ENCODE results near the gene AFAP1L2. TPM values are rescaled to one million over a fixed set of nuclear protein-coding genes. Genes with fewer than 3 reads are reported as not detected.
"Not testable (repeated sequence)": the region's sequence is repeated elsewhere in the genome, so short reads cannot be mapped to it uniquely, and the experiment has no call there.

The AFAP1L2 gene
- total RNA-seq, 2 donors from 2014 or later = 10.5 to 17.9 TPM

GRCh38 chr10:114352653-114353298, 51.5 kb downstream of the AFAP1L2 start:
- no peak for TF ChIP-seq CTCF (IDR thresholded peaks at IDR 0.05)
- no peak for TF ChIP-seq POLR2A (IDR thresholded peaks at IDR 0.05)
- no peaks in the 10 kb centered on the region for H3K27me3 ChIP-seq
- peaks cover 12% of the 10 kb centered on the region for H3K4me1 ChIP-seq
- H3K27ac ChIP-seq = no peak overlapping the region
- intact Hi-C loops (cut with DNase I) = no loop called here
- H3K9me3 ChIP-seq = no peaks in the 10 kb centered on the region
- 91 to 94% methylated on average over 9 of the region's 9 CpGs for WGBS, 2 donors
- H3K36me3 ChIP-seq (replicated peaks in 1 of 2; ENCODE audit: insufficient read depth in 1 of 2, low read depth in 2 of 2) = no peaks in the 10 kb centered on the region
- no peak overlapping the region for H3K4me3 ChIP-seq
- ATAC-seq (no peak), DNase-seq (no peak)

- Histone ChIP-seq H3K27me3 (no peaks in the 10 kb centered on the region), H3K27ac (no peak overlapping the region), H3K4me3 (no peak overlapping the region), H3K9me3 (no peaks in the 10 kb centered on the region), H3K4me1 (peaks cover 4% of the 10 kb centered on the region), H3K36me3 (replicated peaks in 1 of 2; ENCODE audit: insufficient read depth in 1 of 2, low read depth in 2 of 2) (no peaks in the 10 kb centered on the region)
- intact Hi-C loops (cut with DNase I) = no loop called here
- TF ChIP-seq POLR2A (IDR thresholded peaks at IDR 0.05) (no peak), CTCF (IDR thresholded peaks at IDR 0.05) (no peak)
- ATAC-seq = no peak
- 74 to 80% methylated on average over 11 of the region's 11 CpGs for WGBS, 2 donors
- no peak for DNase-seq
Measured at GRCh38 chr10:114350751-114351150, 53.6 kb downstream of the AFAP1L2 start.

- H3K27me3 ChIP-seq = no peaks in the 10 kb centered on the region
- DNase-seq = no peak
- H3K36me3 ChIP-seq (replicated peaks in 1 of 2; ENCODE audit: insufficient read depth in 1 of 2, low read depth in 2 of 2) = no peaks in the 10 kb centered on the region
- intact Hi-C loops (cut with DNase I) = no loop called here
- peaks cover 4% of the 10 kb centered on the region for H3K4me1 ChIP-seq
- H3K4me3 ChIP-seq = no peak overlapping the region
- H3K27ac ChIP-seq = no peak overlapping the region
- peak; percentile 12 for ATAC-seq
- H3K9me3 ChIP-seq = no peaks in the 10 kb centered on the region
- 67 to 88% methylated on average over 6 of the region's 6 CpGs for WGBS, 2 donors
- TF ChIP-seq CTCF (IDR thresholded peaks at IDR 0.05) (no peak), POLR2A (IDR thresholded peaks at IDR 0.05) (no peak)
Measured at GRCh38 chr10:114349522-114350215, 54.6 kb downstream of the AFAP1L2 start.

- H3K9me3 ChIP-seq; DNase-seq; H3K36me3 ChIP-seq (replicated peaks in 1 of 2; ENCODE audit: insufficient read depth in 1 of 2, low read depth in 2 of 2); ATAC-seq; H3K4me3 ChIP-seq; H3K27ac ChIP-seq; intact Hi-C loops (cut with DNase I); H3K4me1 ChIP-seq; H3K27me3 ChIP-seq: not testable (repeated sequence)
- WGBS, 2 donors = 88 to 93% methylated on average over 7 of the region's 7 CpGs
Measured at GRCh38 chr10:114349071-114349470, 55.2 kb downstream of the AFAP1L2 start.

GRCh38 chr10:114347791-114348190, 56.5 kb downstream of the AFAP1L2 start:
- H3K27me3 ChIP-seq = no peaks in the 10 kb centered on the region
- H3K36me3 ChIP-seq (replicated peaks in 1 of 2; ENCODE audit: insufficient read depth in 1 of 2, low read depth in 2 of 2) = no peaks in the 10 kb centered on the region
- ATAC-seq = no peak
- no peak overlapping the region for H3K4me3 ChIP-seq
- TF ChIP-seq POLR2A (IDR thresholded peaks at IDR 0.05) (no peak), CTCF (IDR thresholded peaks at IDR 0.05) (no peak)
- H3K9me3 ChIP-seq = no peaks in the 10 kb centered on the region
- no peaks in the 10 kb centered on the region for H3K4me1 ChIP-seq
- no peak overlapping the region for H3K27ac ChIP-seq
- intact Hi-C loops (cut with DNase I) = no loop called here
- 95 to 97% methylated on average over 2 of the region's 2 CpGs for WGBS, 2 donors
- no peak for DNase-seq

Data from body of pancreas (tissue), 4 donors.